Measurements from ENCODE around the gene ZC3H18.

ZC3H18 gene

GRCh38 chr16:88581033-88581432 lies 10.8 kb downstream of the ZC3H18 start:
- no peak for DNase-seq (ENCODE audit: low spot score)

GRCh38 chr16:88582912-88583575 lies 12.8 kb downstream of the ZC3H18 start:
- no peak for DNase-seq (ENCODE audit: low spot score)

DNA sequence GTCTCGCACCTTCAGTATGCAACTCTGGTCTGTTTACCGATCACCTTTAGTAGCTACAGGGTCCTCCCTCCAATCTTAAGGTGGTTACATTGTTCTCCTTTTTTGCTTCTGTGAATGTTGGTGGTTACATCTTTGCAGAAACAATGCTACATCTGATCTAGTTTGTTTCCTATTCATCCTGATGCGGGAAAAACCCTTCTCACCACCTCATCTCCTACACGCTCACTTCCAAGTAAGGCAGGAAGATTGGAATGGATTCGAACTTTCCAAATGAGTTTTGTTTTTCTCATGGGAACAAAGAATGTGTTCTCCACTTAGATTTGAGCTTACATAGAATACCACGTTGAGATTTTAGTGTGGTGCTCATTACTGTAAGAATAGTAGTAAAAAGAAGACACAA lies 14.5 kb downstream of the ZC3H18 start:
- no peak for DNase-seq (ENCODE audit: low spot score)

DNA sequence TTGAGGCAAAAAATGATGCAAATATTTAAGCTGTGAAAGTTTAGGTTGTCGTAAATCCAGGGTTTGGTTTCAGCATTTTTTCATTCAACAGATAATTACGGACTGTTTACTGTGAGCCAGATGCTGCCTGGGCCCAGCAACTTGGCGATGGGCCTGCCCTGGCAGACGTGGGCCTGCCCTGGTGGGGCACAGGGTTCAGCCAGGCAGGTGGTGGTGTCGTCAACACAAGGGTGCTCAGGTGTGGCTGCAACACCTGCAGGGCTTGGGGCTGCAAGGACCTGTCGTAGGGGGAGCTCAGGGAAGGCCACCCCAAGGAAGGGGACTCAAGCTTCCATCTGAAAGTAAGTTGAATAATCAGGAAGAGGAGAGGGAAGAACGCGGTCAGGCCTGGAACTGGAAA lies 15.1 kb downstream of the ZC3H18 start:
- DNase-seq (ENCODE audit: low spot score): no peak

DNA sequence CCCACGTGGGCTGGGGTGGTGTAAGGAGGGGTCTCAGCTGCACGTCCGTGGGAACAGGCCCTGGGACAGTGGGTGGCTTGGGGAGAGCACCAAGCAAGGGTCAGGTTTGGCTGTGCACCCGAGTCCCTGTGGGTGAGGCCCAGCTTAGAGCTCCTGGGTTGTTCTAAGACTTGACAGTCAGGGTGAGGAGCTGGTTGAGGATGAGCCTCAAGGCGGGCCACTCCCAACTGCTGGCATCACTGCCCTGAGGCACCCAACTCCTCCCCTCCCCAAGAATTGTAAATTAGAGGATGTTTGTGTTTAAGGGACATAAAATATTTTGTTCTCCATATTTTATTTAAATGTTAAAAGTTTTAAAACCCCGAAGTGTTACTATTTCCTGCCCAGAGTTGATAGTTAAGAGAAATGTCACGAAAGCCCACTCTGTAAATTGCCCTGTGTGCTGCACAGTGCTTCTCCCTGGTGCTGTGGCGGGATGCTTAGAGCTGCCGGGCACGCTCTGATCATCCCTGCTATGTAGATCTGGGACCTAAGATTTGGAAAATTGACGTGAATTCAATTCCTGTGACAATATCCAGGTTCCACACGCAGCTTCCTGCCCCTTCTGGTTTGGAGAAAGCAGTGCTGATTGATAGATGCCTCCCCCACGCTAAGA lies 15.9 kb downstream of the ZC3H18 start:
- no peak for DNase-seq (ENCODE audit: low spot score)

- DNase-seq (ENCODE audit: low spot score): no peak
Observed at GRCh38 chr16:88588148-88588547, 17.9 kb downstream of the ZC3H18 start.

- no peak for DNase-seq (ENCODE audit: low spot score)
Observed at GRCh38 chr16:88588754-88589153, 18.6 kb downstream of the ZC3H18 start.

GRCh38 chr16:88589441-88589840 lies 19.2 kb downstream of the ZC3H18 start:
- DNase-seq (ENCODE audit: low spot score): no peak

DNA sequence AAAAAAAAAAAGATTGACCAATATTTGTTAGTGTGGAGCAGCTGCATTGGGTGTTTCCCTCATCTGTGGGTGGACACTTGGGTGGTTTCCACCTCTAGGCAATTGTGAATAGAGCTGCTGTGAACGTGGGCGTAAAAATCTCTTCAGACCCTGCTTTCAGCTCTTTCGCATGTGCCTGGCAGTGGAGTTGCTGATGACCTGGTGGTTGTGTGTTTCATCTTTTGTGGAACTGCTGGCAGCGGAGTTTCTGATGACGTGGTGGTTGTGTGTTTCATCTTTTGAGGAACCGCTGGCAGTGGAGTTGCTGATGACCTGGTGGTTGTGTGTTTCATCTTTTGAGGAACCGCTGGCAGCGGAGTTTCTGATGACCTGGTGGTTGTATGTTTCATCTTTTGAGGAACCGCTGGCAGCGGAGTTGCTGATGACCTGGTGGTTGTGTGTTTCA lies 21.4 kb downstream of the ZC3H18 start:
- DNase-seq (ENCODE audit: low spot score): peak; percentile 63

DNA sequence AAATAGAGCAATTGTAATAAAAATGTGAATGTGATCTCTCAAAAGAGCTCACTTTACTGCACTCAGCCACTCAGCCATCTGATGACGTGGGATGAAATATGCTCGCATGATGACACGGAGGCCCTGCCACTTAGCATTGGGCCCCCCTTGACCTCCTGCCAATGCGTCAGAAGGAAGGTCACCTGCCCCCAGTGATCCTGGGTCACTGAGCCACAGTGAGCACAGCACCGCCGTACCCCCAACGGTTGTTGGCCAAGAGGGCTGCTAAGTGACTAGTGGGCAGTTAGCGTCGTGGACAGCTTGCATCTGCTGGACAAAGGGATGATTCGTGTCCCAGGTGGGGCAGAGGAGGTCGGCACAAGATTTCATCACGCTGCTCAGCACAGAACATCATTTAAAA lies 22.9 kb downstream of the ZC3H18 start:
- no peak for DNase-seq (ENCODE audit: low spot score)

- no peak for DNase-seq (ENCODE audit: low spot score)
Observed at GRCh38 chr16:88593489-88593888, 23.3 kb downstream of the ZC3H18 start.

DNA sequence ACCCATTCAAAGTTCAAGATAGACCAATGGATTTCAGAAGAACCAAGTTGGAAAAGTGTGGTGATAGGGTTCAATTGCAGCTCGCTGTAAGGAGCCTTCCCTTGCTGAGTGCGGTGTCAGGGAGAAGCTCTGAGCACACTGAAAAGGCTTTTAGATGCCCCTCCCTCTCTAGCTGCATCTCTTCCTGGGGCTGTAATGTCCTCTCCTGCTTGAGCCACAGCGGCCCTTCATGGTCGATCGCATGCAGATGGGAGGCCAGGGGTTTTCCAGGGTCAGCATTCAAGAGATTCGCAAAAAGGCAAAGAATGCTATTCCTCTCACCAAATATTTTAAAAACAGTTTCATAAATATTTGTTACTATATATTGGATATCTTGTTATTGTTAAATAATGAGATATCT lies 23.7 kb downstream of the ZC3H18 start:
- DNase-seq (ENCODE audit: low spot score): no peak

DNA sequence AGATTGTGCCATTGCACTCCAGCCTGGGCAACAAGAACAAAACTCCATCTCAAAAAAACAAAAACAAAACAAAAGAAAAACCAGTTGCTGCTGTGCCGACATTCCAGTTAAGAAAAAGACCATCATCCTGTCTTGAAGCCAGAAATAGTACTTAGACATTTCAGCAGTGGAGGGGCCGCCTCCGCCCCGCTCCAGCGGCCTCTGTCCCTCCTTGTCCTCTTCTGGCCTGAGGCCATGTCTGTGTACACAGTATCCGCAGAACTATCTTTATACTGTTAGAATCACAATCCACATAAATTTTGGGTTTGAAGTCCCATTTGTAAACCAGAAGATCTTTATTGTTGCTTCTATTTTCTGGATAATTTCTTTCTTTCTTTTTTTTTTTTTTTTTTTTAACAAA lies 24.9 kb downstream of the ZC3H18 start:
- no peak for DNase-seq (ENCODE audit: low spot score)

GRCh38 chr16:88595921-88596320 lies 25.7 kb downstream of the ZC3H18 start:
- DNase-seq (ENCODE audit: low spot score): no peak

DNA sequence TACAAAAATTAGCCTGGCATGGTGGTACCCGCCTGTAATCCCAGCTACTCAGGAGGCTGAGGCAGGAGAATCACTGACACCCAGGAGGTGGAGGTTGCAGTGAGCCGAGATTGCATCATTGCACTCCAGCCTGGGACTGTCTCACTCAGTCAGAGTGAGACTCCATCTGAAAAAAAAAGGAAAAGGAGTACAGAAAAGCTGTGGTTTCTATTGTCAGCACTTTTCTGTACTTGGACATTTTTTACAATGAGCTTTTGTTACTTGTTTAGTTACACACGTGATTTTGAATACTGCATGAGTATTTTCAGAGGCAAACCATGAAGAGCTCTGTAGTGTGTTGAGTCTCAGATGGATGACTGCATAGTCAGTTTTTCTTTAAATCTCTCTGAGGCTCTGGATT lies 26.3 kb downstream of the ZC3H18 start:
- no peak for DNase-seq (ENCODE audit: low spot score)

DNA sequence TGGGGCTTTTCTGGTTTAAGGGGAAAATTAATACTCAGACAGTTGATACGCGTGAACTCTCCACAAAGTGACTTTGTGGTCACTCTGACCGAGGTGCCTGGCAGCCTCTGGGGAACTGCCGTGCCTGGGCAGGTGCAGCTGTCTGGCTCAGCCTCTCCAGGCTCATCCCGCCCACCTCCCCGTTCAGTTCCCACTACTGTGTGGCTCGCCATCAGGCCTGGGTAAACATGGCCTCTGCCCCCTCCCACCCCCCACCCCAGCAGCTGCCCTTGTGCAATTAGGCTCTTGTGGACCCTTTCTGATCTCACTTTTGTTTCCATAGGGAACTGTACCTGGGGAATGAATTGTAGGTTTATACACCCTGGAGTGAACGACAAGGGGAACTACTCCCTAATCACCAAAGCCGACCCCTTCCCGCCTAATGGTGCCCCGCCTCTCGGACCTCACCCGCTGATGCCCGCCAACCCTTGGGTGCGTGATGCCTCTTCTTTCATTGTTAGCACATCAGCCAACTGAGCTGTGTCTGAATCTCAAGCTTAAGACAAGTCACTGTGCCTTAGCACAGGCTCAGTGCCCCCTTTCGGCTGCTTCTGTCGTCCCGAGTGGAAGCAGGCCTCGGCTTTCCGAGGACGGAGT lies 27.8 kb downstream of the ZC3H18 start:
- no peak for DNase-seq (ENCODE audit: low spot score)

- DNase-seq (ENCODE audit: low spot score): no peak
Observed at GRCh38 chr16:88599092-88599733, 29.0 kb downstream of the ZC3H18 start.

DNA sequence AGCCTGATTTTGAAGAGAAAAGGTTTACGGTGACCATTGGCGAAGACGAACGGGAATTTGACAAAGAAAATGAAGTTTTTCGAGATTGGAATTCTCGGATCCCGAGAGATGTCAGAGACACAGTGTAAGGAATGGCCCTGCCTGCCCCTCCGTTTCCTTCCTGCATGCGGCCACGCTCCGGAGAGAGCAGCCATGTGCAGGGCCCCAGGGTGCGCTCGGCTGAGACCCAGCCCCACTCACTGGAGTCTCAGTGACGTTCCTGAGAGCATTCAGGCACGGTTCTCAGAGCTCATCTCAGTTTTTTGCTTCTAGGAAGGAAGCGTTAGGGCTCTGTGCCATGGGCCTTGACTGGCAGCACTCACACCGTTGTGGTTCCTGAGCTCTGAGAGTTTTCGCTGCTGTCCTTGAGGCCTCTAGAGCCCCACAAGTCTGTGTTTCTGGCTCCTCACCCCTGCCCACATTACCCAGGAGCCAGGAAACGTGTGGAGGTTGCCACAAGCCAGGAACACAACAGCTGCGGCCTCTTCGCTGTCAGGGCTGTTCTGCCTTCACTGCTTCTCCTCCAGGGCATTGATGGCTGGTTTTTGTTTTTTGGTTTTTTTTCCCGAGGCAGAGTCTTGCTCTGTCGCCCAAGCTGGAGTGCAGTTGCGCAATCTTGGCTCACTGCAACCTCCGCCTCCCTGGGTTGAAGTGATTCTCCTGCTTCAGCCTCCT lies 29.8 kb downstream of the ZC3H18 start:
- no peak for DNase-seq (ENCODE audit: low spot score)

- DNase-seq (ENCODE audit: low spot score): no peak
Observed at GRCh38 chr16:88600539-88600896, 30.3 kb downstream of the ZC3H18 start.

- no peak for DNase-seq (ENCODE audit: low spot score)
Observed at GRCh38 chr16:88601313-88602036, 31.3 kb downstream of the ZC3H18 start.

- no peak for DNase-seq (ENCODE audit: low spot score)
Observed at GRCh38 chr16:88602091-88602490, 31.9 kb downstream of the ZC3H18 start.
